Esophagus (tissue), 2 donors: ENCODE data around the gene COL13A1. TPM values are rescaled to one million over a fixed set of nuclear protein-coding genes. Genes with fewer than 3 reads are reported as not detected.

Experiments
- H3K27ac ChIP-seq, 2 donors: one replicate each; pipeline ENCODE4 v1.5.1; 2013; ENCODE audit warnings: low read depth in 2 of 2, mild to moderate bottlenecking in 2 of 2, inconsistent platforms in 1 of 2, low read length in 1 of 2, moderate library complexity in 1 of 2
- H3K27me3 ChIP-seq, 2 donors: one replicate each; pipeline ENCODE4 v1.6.1; 2013; ENCODE audit warnings: low read length in 2 of 2, control low read depth in 1 of 2, mild to moderate bottlenecking in 1 of 2; ENCODE audit not compliant: insufficient read depth in 2 of 2, control insufficient read depth in 1 of 2
- H3K36me3 ChIP-seq, 2 donors: one replicate each; pipeline ENCODE4 v1.6.1; 2013; ENCODE audit warnings: low read length in 1 of 2; ENCODE audit not compliant: control insufficient read depth in 2 of 2, insufficient read depth in 2 of 2
- H3K4me1 ChIP-seq, 2 donors: one replicate each; pipeline ENCODE4 v1.6.1; 2013; ENCODE audit warnings: low read length in 1 of 2; ENCODE audit not compliant: control insufficient read depth in 2 of 2, insufficient read depth in 2 of 2
- H3K4me3 ChIP-seq, 2 donors: one replicate each; pipeline ENCODE4 v1.5.1; 2013; ENCODE audit warnings: low read length in 2 of 2, mild to moderate bottlenecking in 2 of 2, low read depth in 1 of 2, moderate library complexity in 1 of 2
- H3K9me3 ChIP-seq, 2 donors: one replicate each; pipeline ENCODE4 v1.6.1; 2013; ENCODE audit warnings: mild to moderate bottlenecking in 2 of 2, low read depth in 1 of 2, low read length in 1 of 2, moderate library complexity in 1 of 2; ENCODE audit not compliant: control insufficient read depth in 2 of 2, insufficient read depth in 1 of 2
- WGBS, 2 donors: extraction: QIAGEN DNeasy Blood & Tissue Kit; methylation state at CpG; one replicate each; pipeline ENCODE4 v1.1.7; 2013; 5-methylcytosine and 5-hydroxymethylcytosine counted together
- polyA plus RNA-seq, 2 donors: library from polyadenylated mRNA; stranded (reverse); fragments of 200-250 nt; gene quantifications; one replicate each; pipeline ENCODE4 v1.2.3, GENCODE V29; 2013
- donor health status: healthy with polysubstance abuse.
- donor health status: Bipolar disorder and iron deficiency.

The COL13A1 gene
- polyA plus RNA-seq, 2 donors, result 0.95 to 2.0 TPM

GRCh38 chr10:69934768-69935167 is 133.1 kb downstream of the COL13A1 start:
- 79 to 88% methylated on average over 2 of the region's 2 CpGs for WGBS, 2 donors

GRCh38 chr10:69936091-69936490 is 134.4 kb downstream of the COL13A1 start:
- H3K36me3 ChIP-seq, result no peaks in the 10 kb centered on the region
- 69 to 76% methylated on average over 3 of the region's 3 CpGs for WGBS, 2 donors
- no peak overlapping the region for H3K4me3 ChIP-seq
- H3K9me3 ChIP-seq, result peaks cover 1 to 3% of the 10 kb centered on the region in 2 donors
- no peak overlapping the region for H3K27ac ChIP-seq
- no peaks in the 10 kb centered on the region for H3K27me3 ChIP-seq
- H3K4me1 ChIP-seq, result no peaks in the 10 kb centered on the region

More at GRCh38 chr10:69934768-69935167, 133.1 kb downstream of the COL13A1 start:
- no peaks in the 10 kb centered on the region for H3K36me3 ChIP-seq
- no peak overlapping the region for H3K27ac ChIP-seq
- H3K4me3 ChIP-seq, result no peak overlapping the region
- H3K4me1 ChIP-seq, result peaks cover 0 to 2% of the 10 kb centered on the region in 2 donors
- H3K9me3 ChIP-seq, result no peaks in the 10 kb centered on the region
- no peaks in the 10 kb centered on the region for H3K27me3 ChIP-seq

GRCh38 chr10:69938541-69938991 is 136.9 kb downstream of the COL13A1 start:
- H3K4me1 ChIP-seq, result no peaks in the 10 kb centered on the region
- 52 to 63% methylated on average over 5 of the region's 5 CpGs for WGBS, 2 donors
- H3K4me3 ChIP-seq, result no peak overlapping the region
- H3K36me3 ChIP-seq, result no peaks in the 10 kb centered on the region
- H3K27me3 ChIP-seq, result no peaks in the 10 kb centered on the region
- H3K9me3 ChIP-seq, result peaks cover 3 to 11% of the 10 kb centered on the region in 2 donors
- no peak overlapping the region for H3K27ac ChIP-seq

GRCh38 chr10:69939061-69939460 is 137.4 kb downstream of the COL13A1 start:
- no peaks in the 10 kb centered on the region for H3K27me3 ChIP-seq
- no peaks in the 10 kb centered on the region for H3K36me3 ChIP-seq
- 79 to 83% methylated on average over 3 of the region's 3 CpGs for WGBS, 2 donors
- no peak overlapping the region for H3K4me3 ChIP-seq
- no peak overlapping the region for H3K27ac ChIP-seq
- H3K4me1 ChIP-seq, result no peaks in the 10 kb centered on the region
- peaks cover 3 to 11% of the 10 kb centered on the region in 2 donors for H3K9me3 ChIP-seq

GRCh38 chr10:69939481-69939880 is 137.8 kb downstream of the COL13A1 start:
- no peaks in the 10 kb centered on the region for H3K27me3 ChIP-seq
- no peaks in the 10 kb centered on the region for H3K36me3 ChIP-seq
- peaks cover 3 to 11% of the 10 kb centered on the region in 2 donors for H3K9me3 ChIP-seq
- WGBS, 2 donors, result 88 to 91% methylated on average over 4 of the region's 4 CpGs
- no peak overlapping the region for H3K4me3 ChIP-seq
- H3K27ac ChIP-seq, result no peak overlapping the region
- H3K4me1 ChIP-seq, result no peaks in the 10 kb centered on the region

- Histone ChIP-seq H3K4me3 (no peak overlapping the region), H3K4me1 (no peaks in the 10 kb centered on the region), H3K27me3 (no peaks in the 10 kb centered on the region), H3K9me3 (peaks cover 3 to 11% of the 10 kb centered on the region in 2 donors), H3K36me3 (no peaks in the 10 kb centered on the region), H3K27ac (no peak overlapping the region)
- WGBS, 2 donors, result 91 to 94% methylated on average over 11 of the region's 11 CpGs
Observed at GRCh38 chr10:69941730-69942129, 140.0 kb downstream of the COL13A1 start.

GRCh38 chr10:69943292-69943820 is 141.7 kb downstream of the COL13A1 start:
- H3K36me3 ChIP-seq, result no peaks in the 10 kb centered on the region
- no peaks in the 10 kb centered on the region for H3K4me1 ChIP-seq
- H3K27ac ChIP-seq, result no peak overlapping the region
- peaks cover 3 to 11% of the 10 kb centered on the region in 2 donors for H3K9me3 ChIP-seq
- H3K27me3 ChIP-seq, result no peaks in the 10 kb centered on the region
- no peak overlapping the region for H3K4me3 ChIP-seq
- 93 to 95% methylated on average over 16 to 19 of the region's 19 CpGs for WGBS, 2 donors

GRCh38 chr10:69944761-69945160 is 143.1 kb downstream of the COL13A1 start:
- Histone ChIP-seq H3K36me3 (no peaks in the 10 kb centered on the region), H3K4me3 (no peak overlapping the region), H3K4me1 (no peaks in the 10 kb centered on the region), H3K27me3 (no peaks in the 10 kb centered on the region), H3K9me3 (peaks cover 3 to 11% of the 10 kb centered on the region in 2 donors), H3K27ac (no peak overlapping the region)
- 76 to 77% methylated on average over 10 of the region's 10 CpGs for WGBS, 2 donors

GRCh38 chr10:69948261-69948660 is 146.6 kb downstream of the COL13A1 start:
- 79 to 85% methylated on average over 4 of the region's 4 CpGs for whole genome bisulfite sequencing, 2 donors
- Histone ChIP-seq H3K27me3 (no peaks in the 10 kb centered on the region), H3K27ac (no peak overlapping the region)

GRCh38 chr10:69949770-69950169 is 148.1 kb downstream of the COL13A1 start:
- Histone ChIP-seq H3K27ac (no peak overlapping the region), H3K36me3 (no peaks in the 10 kb centered on the region), H3K27me3 (no peaks in the 10 kb centered on the region), H3K9me3 (no peaks in the 10 kb centered on the region), H3K4me1 (peaks cover 0 to 6% of the 10 kb centered on the region in 2 donors), H3K4me3 (no peak overlapping the region)
- 81 to 92% methylated on average over 8 of the region's 8 CpGs for WGBS, 2 donors

More at GRCh38 chr10:69948261-69948660, 146.6 kb downstream of the COL13A1 start:
- no peak overlapping the region for H3K4me3 ChIP-seq
- H3K36me3 ChIP-seq, result no peaks in the 10 kb centered on the region
- no peaks in the 10 kb centered on the region for H3K9me3 ChIP-seq
- no peaks in the 10 kb centered on the region for H3K4me1 ChIP-seq
